Ramos (cell line): ENCODE data around the gene CHCT1.

ENCODE experiments used
- in situ Hi-C: fragments of 300-500 bp; cut with MboI; formaldehyde crosslinking; loops from one replicate; pipeline ENCODE4 v1.14.3; 2022; ENCODE audit warnings: low sequenced_read_pairs; ENCODE audit not compliant: unreplicated experiment

Gene CHCT1

DNA sequence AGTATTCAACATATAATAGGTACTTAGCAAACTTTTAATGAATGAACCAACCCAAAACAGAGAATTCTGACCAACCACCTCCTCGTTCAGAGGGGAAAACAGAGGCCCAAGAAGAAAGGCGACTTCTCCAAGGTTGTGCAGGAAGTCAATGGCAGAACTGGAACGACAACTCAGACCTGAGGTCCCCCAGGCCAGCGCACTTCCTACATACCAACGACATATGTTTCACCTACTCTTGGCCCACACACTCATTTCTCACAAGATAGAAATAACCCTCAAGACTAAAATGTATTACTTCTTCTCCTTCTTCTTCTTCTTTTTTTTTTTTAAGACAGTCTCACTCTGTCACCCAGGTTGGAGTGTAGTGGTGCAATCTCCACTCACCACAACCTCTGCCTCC, 14.4 kb downstream of the CHCT1 start:
- in situ Hi-C loops = loop anchor here (10.0 kb wide), 1 partner anchor 302 kb away; no protein-coding TSS in a partner anchor

DNA sequence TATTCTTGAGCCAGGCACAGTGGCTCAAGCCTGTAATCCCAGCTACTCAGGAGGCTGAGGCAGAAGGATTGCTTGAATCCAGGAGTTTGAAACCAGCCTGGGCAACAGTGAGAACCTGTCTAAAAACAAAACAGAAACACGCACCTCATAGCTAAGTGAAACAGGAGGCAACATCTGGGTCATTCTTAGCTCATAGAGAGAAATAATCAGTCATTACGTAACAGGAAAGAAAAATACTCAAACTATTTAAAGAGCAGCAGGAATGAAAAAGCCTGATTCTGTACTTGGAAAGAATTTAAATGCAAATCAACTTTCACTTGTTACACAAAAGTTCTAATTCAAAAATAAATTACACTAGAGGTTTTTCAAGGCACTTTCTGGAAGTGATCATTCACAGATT, 17.2 kb downstream of the CHCT1 start:
- in situ Hi-C loops = loop anchor here (10.0 kb wide), 1 partner anchor 305 kb away; no protein-coding TSS in a partner anchor

DNA sequence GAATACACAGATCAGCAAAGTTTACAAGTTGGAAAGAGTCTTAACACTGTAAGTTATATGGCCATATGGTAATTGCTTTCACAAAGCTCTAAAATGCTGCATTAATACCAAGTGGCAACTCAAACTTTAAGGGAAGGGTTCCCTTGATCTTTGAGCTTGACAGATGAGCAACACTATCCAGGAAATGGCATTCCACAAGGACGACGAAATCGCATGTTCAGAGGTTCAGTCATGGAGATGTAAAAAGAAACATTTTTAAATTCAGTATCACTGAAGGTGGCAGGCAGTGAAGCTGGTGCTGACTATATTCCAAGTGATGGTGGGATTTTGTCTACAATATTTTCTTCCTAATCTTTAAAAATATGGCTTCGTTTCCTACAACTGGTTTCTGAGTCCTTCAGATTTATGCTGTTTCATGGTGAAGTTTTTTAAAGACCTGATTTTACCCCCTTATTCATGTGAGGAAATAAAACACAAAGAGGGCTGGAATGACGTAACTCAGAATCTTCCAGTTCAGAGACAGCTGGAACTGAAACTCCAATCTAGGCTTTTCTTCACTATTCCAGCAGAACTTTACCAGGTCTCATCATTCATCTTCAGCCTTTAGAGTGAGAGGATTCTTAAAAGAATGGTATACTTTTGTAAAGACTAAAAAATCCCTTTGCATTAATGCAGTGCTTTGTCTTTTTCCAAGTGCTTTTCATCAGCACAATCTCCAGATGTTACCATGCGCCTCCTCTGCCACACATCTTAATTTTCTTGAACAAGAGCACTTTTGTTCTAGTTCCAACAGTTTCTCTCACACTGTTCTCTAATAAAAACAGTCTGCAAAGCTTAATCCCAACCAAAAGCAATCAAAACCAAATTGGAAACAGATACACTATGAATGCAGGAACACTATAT, 20.2 kb downstream of the CHCT1 start:
- in situ Hi-C loops = no loop called here

DNA sequence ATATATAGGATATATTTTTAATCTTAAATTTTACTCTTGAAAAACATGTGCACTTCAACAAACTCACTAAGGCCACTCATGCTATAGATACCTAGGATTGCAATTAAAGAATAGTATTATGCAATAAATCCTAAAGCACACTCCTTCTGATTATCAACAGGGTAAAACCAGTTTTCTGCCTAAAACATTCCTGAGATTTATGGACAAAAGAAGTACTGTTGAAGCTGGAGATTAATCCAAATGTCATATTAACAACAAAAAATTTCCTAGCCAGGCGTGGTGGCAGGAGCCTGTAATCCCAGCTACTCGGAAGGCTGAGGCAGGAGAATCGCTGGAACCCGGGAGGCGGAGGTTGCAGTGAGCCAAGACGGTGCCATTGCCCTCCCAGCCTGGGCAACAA, 21.4 kb downstream of the CHCT1 start:
- in situ Hi-C loops = no loop called here

DNA sequence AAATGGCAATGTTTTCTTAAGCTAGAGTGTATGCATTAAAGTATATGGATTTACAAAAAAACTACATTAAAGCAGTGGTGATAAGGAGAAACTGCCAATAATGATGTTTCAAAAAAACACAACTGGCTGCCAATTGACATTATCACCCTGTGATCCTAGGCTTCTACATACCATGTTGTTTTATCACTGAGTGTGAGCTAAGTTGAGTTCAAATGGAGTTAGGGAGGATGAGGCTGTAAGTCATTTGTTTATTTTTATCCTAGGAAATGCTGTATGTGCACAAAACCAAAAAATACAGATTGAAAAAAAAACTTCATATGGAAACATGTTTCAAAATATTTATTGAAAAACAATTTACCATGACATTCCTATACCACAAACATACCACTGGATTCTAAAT, 22.9 kb downstream of the CHCT1 start:
- in situ Hi-C loops = no loop called here

DNA sequence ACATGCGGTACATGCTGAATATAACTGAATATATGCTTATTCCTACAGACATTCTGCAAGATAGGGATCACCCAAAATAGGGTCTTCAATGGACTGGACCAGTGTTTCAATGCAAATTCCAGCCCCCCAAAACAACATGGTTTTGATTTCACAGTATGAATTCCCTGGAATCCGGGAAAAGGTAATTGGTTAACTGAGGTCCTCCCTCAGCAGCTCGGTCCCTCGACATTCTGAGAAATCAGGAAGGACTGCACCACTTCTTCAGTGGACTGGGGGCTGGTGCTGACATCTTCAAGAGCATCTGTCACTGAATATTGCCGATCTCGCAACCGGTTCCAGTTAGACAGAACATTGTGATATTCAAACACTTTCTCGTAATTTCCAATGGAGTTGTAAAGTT, 25.1 kb downstream of the CHCT1 start:
- in situ Hi-C loops = no loop called here

DNA sequence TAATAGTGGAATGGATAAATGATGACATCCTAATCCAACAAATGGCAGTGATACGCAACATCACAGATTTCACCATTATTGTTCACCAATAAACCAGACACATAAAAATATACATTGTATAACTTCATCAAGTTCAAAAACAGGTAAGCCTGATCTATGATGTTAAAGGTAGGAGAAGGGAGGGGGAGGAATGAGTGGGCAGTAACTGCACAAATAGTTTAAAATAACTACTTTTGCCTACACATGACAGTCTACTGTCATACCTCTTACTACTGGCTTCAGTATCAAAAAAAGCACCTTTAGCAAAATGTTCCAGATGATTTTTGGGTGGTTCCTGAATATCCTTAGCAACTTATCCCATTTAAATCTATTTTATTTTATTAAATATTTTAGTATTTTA, 28.8 kb downstream of the CHCT1 start:
- in situ Hi-C loops = no loop called here

DNA sequence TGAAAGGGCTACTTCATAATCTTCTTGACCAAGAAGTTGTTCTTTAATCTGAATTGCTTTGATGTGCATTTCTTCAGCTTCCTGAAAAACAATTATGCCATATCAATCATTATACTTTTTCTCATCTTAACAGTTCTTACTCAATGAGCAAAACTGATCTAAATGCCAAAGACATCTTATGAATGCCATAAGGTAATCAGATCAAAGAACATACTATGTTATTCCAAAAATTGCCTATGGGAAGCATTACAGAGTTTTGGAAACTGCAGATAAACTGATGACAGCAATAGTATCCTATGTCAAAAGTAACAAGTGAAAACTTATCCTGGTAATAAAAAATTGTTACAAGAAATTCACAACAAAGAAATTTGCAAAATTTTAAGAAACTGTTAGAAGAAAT, 29.7 kb downstream of the CHCT1 start:
- in situ Hi-C loops = no loop called here

DNA sequence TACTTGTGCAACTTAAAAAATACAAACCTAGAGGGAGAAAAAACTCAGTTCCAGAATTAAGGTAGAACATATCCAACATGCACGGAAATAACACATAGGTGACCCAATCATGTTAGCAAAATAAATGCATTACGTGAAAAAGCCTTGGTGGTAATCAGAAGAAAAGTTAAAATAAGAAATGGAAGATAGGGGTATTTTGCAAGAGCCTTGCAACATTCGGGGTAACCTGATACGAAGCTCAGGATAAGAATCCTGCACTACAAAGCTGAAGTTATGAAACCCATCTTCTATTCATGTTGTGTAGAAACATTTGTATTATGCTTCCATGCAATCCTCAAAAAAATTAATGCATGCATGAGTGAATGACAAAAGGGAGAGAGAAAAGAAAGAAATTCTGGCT, 33.1 kb downstream of the CHCT1 start:
- in situ Hi-C loops = no loop called here

DNA sequence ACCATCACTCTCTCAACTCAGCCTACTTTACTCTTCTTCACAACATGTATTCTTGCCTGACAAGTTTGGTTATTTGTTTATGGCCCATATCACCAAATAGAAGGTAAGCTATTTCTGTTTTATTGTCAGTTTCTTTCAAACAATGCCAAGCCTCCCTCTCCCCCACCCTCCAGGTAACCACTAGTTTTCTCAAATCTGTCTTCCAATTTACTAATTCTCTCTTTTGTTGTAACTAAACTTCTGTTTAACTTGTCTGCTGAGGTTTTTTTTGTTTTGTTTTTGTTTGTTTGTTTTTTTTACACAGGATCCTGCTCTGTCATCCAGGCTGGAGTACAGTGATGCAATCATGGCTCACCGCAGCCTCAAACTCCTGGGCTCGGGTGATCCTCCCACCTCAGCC, 34.9 kb downstream of the CHCT1 start:
- in situ Hi-C loops = no loop called here

DNA sequence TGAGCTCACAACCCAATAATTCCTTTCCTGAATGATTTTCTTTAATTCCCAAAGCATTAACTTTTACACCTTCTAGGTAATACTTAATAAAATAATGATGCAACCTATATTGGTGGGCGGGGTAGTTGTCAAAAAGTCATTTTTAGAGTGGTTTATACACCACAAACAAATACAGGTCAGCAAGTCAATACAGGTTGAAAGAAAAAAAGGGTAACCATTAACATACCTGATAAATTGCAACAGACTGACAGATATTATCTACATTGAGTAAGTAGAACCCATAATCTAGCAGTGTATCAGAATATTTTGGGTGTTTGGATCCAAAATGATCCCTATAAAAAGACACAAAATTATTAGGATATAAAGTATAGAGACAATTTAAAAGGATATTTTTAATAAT, 39.3 kb downstream of the CHCT1 start:
- in situ Hi-C loops = no loop called here

DNA sequence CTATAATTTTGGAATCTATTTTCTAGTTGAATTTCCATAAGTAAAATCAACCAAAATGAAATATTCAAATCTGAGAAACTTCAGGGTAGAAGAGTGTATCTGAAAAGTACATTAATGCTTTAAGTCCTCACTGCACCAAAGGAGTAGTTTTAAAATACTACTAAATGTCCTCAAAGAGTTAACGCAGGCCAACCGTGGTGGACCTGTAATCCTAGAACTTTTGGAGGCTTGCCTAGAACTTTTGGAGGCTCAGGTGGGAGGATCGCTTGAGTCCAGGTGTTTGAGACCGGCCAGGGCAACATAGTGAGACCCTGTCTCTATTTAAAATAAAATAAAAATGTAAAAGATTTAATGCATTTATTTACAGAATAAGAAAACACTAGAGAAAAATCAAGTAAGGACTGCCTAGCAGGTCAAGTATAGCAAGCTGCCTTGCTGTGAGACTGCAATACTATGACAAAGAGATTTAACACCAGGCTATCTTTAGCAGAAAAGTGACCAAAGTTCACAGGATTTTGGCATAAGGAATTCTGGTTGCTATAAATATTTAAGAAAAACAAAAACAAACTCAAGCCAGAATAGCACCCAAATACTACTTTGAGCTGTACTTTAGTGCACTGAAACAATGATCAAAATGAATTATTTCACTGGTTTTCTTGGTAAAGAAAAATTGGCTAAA, 41.0 kb downstream of the CHCT1 start:
- in situ Hi-C loops = no loop called here

DNA sequence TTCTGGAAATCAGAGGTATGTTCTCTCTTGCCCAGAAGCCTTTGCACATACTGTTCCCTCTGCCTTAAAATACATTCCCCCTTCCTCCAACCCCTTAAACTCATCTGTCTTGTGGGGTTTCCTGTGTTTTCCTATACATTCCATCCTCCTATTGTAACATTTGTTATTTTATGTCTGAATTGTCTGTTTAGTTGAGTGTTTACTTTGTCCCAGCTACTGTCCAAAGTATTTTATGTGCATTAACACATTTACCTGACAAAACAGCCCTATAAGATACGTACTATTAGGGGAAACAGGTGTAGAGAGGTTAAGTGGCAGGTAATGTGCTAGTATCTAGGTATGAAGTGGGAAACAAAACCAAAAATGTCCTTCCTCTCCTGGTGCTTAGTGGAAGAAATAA, 42.1 kb downstream of the CHCT1 start:
- in situ Hi-C loops = no loop called here

DNA sequence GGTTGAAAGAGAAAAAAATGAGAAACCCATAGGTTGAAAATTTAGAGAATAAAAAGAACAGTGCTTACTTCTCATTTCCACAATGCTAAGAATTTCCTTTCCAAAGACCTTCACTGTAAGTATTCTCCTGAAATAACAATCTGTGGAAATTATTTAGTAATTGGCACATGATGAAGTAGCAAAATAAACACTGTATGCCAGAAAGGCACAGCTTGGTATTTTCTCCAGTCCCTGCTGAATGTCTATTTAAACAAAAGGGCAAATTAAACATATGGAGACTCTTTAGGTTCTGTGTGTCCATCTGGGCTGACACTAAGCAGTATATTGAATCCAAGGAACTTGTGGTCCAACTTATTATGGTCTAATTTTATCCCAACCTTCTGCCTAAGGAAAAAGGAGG, 46.1 kb downstream of the CHCT1 start:
- in situ Hi-C loops = no loop called here

DNA sequence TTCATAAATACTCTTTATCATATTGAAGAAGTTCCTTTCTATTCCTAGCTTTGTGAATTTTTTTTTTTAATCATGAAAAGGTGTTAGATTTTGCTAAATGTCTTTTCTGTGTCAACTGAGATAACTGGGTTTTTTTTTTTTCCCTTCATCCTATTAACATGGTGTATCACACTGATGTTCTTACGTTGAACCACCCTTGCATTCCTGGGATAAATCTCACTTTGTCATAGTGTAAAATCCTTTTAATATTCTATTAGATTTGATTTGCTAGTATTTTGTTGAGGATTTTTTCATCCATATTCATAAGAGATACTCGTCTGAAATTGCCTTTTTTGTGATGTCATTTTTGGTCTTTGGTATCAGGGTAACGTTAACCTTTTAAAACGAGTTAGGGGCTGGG, 49.2 kb downstream of the CHCT1 start:
- in situ Hi-C loops = no loop called here

DNA sequence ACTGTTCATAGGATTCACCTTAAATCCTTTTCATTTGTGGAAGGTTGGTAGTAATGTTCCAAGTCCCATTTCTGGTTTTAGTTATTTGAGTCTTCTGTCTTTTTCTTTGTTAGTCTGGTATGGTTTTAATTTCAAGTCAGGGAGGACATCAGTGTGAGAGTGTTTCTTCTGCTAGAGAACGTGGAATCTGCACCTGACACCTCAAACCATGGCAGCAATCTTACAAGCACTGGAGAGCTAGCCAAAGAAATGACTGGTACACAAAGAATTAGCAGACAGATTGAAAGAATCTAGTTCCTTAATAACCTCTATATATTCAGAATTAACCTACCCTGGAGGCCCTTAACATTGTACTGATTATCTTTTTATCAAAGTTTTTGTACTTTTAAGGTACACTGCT, 50.2 kb downstream of the CHCT1 start:
- in situ Hi-C loops = no loop called here

DNA sequence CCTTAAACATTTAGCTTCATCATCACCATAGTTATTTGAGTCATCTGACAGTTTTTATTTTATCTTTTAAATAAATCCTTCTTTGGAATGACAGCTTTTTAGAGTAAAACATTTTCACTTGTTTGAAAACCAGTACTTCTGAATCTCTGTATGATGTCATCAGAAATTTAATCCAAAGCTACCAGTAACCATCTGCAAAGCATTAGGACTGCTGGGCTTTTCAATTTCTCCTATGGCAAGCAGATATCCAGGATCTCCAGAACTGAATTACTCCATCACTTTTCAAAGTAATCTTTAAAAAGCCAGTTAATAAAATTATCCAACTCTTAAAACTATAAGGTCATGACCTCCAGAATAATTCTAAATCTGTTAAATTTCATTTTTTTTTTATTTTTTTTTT, 51.5 kb downstream of the CHCT1 start:
- in situ Hi-C loops = no loop called here
